ENCODE results near the gene MRTFA. TPM values are rescaled to one million over a fixed set of nuclear protein-coding genes. Genes with fewer than 3 reads are reported as not detected.

MRTFA gene
- total RNA-seq, 1 donor, result 44.9 TPM

- no peak for DNase-seq (ENCODE audit: low read depth)
- H3K4me3 ChIP-seq (ENCODE audit: low read depth, low read length), result no peak overlapping the region
- TF ChIP-seq, protein P1, sequence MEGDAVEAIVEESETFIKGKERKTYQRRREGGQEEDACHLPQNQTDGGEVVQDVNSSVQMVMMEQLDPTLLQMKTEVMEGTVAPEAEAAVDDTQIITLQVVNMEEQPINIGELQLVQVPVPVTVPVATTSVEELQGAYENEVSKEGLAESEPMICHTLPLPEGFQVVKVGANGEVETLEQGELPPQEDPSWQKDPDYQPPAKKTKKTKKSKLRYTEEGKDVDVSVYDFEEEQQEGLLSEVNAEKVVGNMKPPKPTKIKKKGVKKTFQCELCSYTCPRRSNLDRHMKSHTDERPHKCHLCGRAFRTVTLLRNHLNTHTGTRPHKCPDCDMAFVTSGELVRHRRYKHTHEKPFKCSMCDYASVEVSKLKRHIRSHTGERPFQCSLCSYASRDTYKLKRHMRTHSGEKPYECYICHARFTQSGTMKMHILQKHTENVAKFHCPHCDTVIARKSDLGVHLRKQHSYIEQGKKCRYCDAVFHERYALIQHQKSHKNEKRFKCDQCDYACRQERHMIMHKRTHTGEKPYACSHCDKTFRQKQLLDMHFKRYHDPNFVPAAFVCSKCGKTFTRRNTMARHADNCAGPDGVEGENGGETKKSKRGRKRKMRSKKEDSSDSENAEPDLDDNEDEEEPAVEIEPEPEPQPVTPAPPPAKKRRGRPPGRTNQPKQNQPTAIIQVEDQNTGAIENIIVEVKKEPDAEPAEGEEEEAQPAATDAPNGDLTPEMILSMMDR (IDR thresholded peaks at IDR 0.05; ENCODE audit: insufficient read depth, low read depth, low read length), result no peak
Measured at GRCh38 chr22:40485813-40486667, 150.5 kb downstream of the MRTFA start.

GRCh38 chr22:40484906-40485669, 151.4 kb downstream of the MRTFA start:
- TF ChIP-seq, protein P1 (IDR thresholded peaks at IDR 0.05; ENCODE audit: insufficient read depth, low read depth, low read length), result no peak
- H3K4me3 ChIP-seq (ENCODE audit: low read depth, low read length), result no peak overlapping the region
- DNase-seq (ENCODE audit: low read depth), result peak; percentile 71

DNA sequence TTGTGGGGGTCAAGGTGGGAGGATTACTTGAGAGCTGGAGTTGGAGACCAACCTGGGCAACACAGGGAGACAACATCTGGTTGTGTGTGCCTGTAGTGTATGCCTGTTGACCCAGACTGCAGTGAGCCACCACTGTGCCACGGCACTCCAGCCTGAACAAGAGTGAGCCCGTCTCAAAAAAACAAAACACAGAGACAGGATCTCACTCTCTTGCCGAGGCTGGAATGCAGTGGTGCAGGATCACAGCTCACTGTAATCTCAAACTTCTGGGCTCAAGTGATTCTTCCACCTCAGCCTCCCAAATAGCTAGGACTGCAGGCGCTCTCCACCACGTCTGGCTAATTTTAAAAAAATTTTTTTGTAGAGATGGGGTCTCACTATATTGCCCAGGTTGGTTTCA, 153.6 kb downstream of the MRTFA start:
- TF ChIP-seq, protein P1 (IDR thresholded peaks at IDR 0.05; ENCODE audit: insufficient read depth, low read depth, low read length), result no peak
- H3K4me3 ChIP-seq (ENCODE audit: low read depth, low read length), result no peak overlapping the region
- no peak for DNase-seq (ENCODE audit: low read depth)

GRCh38 chr22:40482391-40482790, 154.1 kb downstream of the MRTFA start:
- H3K4me3 ChIP-seq (ENCODE audit: low read depth, low read length), result no peak overlapping the region
- no peak for DNase-seq (ENCODE audit: low read depth)
- TF ChIP-seq, protein P1 (IDR thresholded peaks at IDR 0.05; ENCODE audit: insufficient read depth, low read depth, low read length), result no peak

DNA sequence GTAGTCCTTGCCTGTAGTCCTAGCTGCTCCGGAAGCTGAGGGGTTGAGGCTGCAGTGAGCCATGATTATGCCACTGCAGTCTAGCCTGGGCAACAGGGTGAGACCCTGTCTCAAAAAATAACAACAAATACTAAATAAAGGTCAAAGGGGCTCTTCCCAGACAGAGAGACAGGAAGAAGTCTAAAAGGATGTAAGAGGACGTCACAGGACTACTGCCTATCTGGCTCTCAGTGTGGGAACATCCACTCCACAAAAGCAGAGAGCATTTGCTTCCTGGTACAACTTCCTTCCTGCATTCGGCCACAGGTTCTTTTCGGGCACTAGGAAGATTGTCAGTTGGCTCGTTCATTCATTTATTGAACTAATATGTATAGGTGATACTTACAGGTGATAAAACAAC, 155.5 kb downstream of the MRTFA start:
- no peak overlapping the region for H3K4me3 ChIP-seq (ENCODE audit: low read depth, low read length)
- TF ChIP-seq, protein P1 (IDR thresholded peaks at IDR 0.05; ENCODE audit: insufficient read depth, low read depth, low read length), result no peak
- DNase-seq (ENCODE audit: low read depth), result no peak

DNA sequence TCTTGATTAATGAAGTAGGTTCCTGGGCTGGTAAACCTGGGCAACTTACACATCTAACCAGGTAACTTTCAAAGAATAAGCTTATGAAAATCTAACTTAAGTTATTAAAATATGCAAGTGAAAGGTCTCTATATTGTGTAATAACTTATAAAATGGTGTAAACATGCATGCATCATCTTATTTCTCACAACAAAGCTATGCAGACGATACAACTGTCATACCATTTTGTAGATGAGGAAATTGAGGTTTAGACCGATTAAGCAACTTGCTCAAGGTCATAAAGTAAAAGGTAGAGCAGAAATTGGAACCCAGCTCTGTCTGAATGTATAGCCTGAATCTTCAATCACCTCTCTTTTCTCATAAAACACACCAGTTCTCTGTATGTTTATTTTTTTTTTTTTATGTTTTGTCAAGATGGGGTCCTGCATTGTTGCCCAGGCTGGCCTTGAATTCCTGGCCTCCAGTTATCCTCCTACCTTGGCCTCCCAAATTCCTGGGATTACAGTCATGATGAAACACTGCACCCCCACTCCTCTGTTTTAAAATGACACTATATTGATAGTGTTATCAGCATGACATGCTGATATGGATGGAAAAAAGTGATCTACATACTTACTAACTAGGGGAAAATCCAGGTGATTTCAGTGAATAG, 156.5 kb downstream of the MRTFA start:
- H3K4me3 ChIP-seq (ENCODE audit: low read depth, low read length), result no peak overlapping the region
- DNase-seq (ENCODE audit: low read depth), result peak; percentile 76
- TF ChIP-seq, protein P1 (IDR thresholded peaks at IDR 0.05; ENCODE audit: insufficient read depth, low read depth, low read length), result no peak

Measured in fibroblast of villous mesenchyme (primary cell).